Small intestine (tissue), 16 donors: ENCODE data around the gene SLC25A39. TPM values are rescaled to one million over a fixed set of nuclear protein-coding genes. Genes with fewer than 3 reads are reported as not detected.
"Not testable (repeated sequence)": the region's sequence is repeated elsewhere in the genome, so short reads cannot be mapped to it uniquely, and the experiment has no call there.

Source experiments
- DNase-seq, 2 donors: peaks; one replicate each; pipeline versions ENCODE4 v3.0.0 to v3.0.0-alpha.2; 2013
- FAIRE-seq: peaks from 2 replicates; lab custom pipeline; 2012; peaks lifted over from hg19 to GRCh38; lab: Jason Lieb, UNC
- H3K27ac ChIP-seq, 3 donors: one replicate each; pipeline ENCODE4 v1.5.1; 2013; ENCODE audit warnings: low read length in 2 of 3, mild to moderate bottlenecking in 2 of 3, control low read depth in 1 of 3, inconsistent platforms in 1 of 3, low read depth in 1 of 3, moderate library complexity in 1 of 3
- H3K27me3 ChIP-seq, 3 donors: one replicate each; pipeline ENCODE4 v1.6.1; 2013; ENCODE audit warnings: low read length in 3 of 3, inconsistent platforms in 1 of 3; ENCODE audit not compliant: control insufficient read depth in 3 of 3, insufficient read depth in 3 of 3
- H3K36me3 ChIP-seq, 3 donors: one replicate each; pipeline ENCODE4 v1.6.1; 2013; ENCODE audit warnings: low read length in 3 of 3, inconsistent platforms in 1 of 3, low read depth in 1 of 3, mild to moderate bottlenecking in 1 of 3, moderate library complexity in 1 of 3; ENCODE audit not compliant: control insufficient read depth in 3 of 3, insufficient read depth in 2 of 3
- H3K4me1 ChIP-seq, 3 donors: one replicate each; pipeline ENCODE4 v1.6.1; 2013; ENCODE audit warnings: low read length in 2 of 3, inconsistent platforms in 1 of 3, low read depth in 1 of 3, mild to moderate bottlenecking in 1 of 3, moderate library complexity in 1 of 3; ENCODE audit not compliant: control insufficient read depth in 3 of 3, insufficient read depth in 2 of 3
- H3K4me3 ChIP-seq, 3 donors: one replicate each; pipeline ENCODE4 v1.5.1; 2013; ENCODE audit warnings: low read length in 3 of 3, control low read depth in 1 of 3, inconsistent platforms in 1 of 3, low read depth in 1 of 3, mild to moderate bottlenecking in 1 of 3, moderate library complexity in 1 of 3
- H3K9me3 ChIP-seq, 2 donors: one replicate each; pipeline ENCODE4 v1.6.1; 2013; ENCODE audit warnings: low read depth in 1 of 2, low read length in 1 of 2; ENCODE audit not compliant: control insufficient read depth in 2 of 2, insufficient read depth in 1 of 2
- WGBS, 3 donors: extraction: QIAGEN DNeasy Blood & Tissue Kit; methylation state at CpG; one replicate each; pipeline ENCODE4 v1.1.7; 2013; 5-methylcytosine and 5-hydroxymethylcytosine counted together
- long read RNA-seq, 10 donors: transcript quantifications; one replicate each; lab custom pipeline, GENCODE V29; 2026
- polyA plus RNA-seq, 4 donors: library from polyadenylated mRNA; stranded (reverse) in 3 of 4; unstranded in 1 of 4; fragments of 200-250 nt in 3 of 4; fragments of 120-200 nt in 1 of 4; gene quantifications; one replicate each; pipeline versions ENCODE4 v1.2.1 to v1.2.3, GENCODE V29; 2013
- donor health status: healthy with polysubstance abuse.
- donor health status: control.
- donor health status: control.
- donor health status: Bipolar disorder and iron deficiency.
- donor health status: healthy.

The SLC25A39 gene
- 100 to 1,000 TPM in 3 of 4 donors, 10 to 100 TPM in 1; 95.0 to 165 (median 139) TPM for polyA plus RNA-seq
- long read RNA-seq, donor 1: 0 reads
- long read RNA-seq, donor 2, transcript SLC25A39-201 (12 exons, 1,607 nt): major isoform, 11 of 13 reads
- long read RNA-seq, donor 2, partial matches to known transcripts: 0 of 13 reads
- long read RNA-seq, donor 2, other reads (novel, unspliced or antisense): 0 of 13 reads
- long read RNA-seq, donor 3, transcript SLC25A39-201 (12 exons, 1,607 nt): major isoform, 15 of 20 reads
- long read RNA-seq, donor 3, partial matches to known transcripts: 0 of 20 reads
- long read RNA-seq, donor 3, other reads (novel, unspliced or antisense): 0 of 20 reads
- long read RNA-seq, donor 4: 0 reads
- long read RNA-seq, donor 5, partial matches to known transcripts: 0 of 3 reads
- long read RNA-seq, donor 5, other reads (novel, unspliced or antisense): 0 of 3 reads
- long read RNA-seq, donor 6, transcript SLC25A39-201 (12 exons, 1,607 nt): major isoform, 19 of 27 reads
- long read RNA-seq, donor 6, transcript SLC25A39-202 (12 exons, 1,565 nt): minor isoform, 7 of 27 reads
- long read RNA-seq, donor 6, partial matches to known transcripts: 0 of 27 reads
- long read RNA-seq, donor 6, other reads (novel, unspliced or antisense): 0 of 27 reads
- long read RNA-seq, donor 7, transcript SLC25A39-201 (12 exons, 1,607 nt): major isoform, 19 of 32 reads
- long read RNA-seq, donor 7, transcript SLC25A39-202 (12 exons, 1,565 nt): minor isoform, 6 of 32 reads
- long read RNA-seq, donor 7, partial matches to known transcripts: 5 of 32 reads
- long read RNA-seq, donor 7, other reads (novel, unspliced or antisense): 0 of 32 reads
- long read RNA-seq, donor 8, transcript SLC25A39-201 (12 exons, 1,607 nt): major isoform, 5 of 6 reads
- long read RNA-seq, donor 8, partial matches to known transcripts: 0 of 6 reads
- long read RNA-seq, donor 8, other reads (novel, unspliced or antisense): 0 of 6 reads
- long read RNA-seq, donor 9, transcript SLC25A39-201 (12 exons, 1,607 nt): major isoform, 9 of 24 reads
- long read RNA-seq, donor 9, partial matches to known transcripts: 15 of 24 reads
- long read RNA-seq, donor 9, other reads (novel, unspliced or antisense): 0 of 24 reads
- long read RNA-seq, donor 10, transcript SLC25A39-201 (12 exons, 1,607 nt): major isoform, 18 of 23 reads
- long read RNA-seq, donor 10, partial matches to known transcripts: 0 of 23 reads
- long read RNA-seq, donor 10, other reads (novel, unspliced or antisense): 0 of 23 reads

- FAIRE-seq (no peak), DNase-seq (peak; percentile 94 to 98)
- H3K27me3 ChIP-seq: no peaks in the 10 kb centered on the region
- 0 to 1% (median 0%) methylated on average over 64 to 85 of the region's 85 CpGs for whole genome bisulfite sequencing, 3 donors
- H3K9me3 ChIP-seq: no peaks in the 10 kb centered on the region
- H3K36me3 ChIP-seq: peaks cover 4 to 30% (median 7%) of the 10 kb centered on the region in 3 donors
- H3K4me1 ChIP-seq: peaks cover 0 to 5% (median 4%) of the 10 kb centered on the region in 3 donors
- peak within 1 kb of the TSS; percentile 86 to 93 (median 92) for H3K4me3 ChIP-seq
- H3K27ac ChIP-seq: peak within 1 kb of the TSS; percentile 86 to 98 (median 95)
These were observed at the start of gene SLC25A39 for GRCh38 chr17:44324571-44325275. SLC25A39 (minus strand) TSS chr17:44324823; CDS start chr17:44323562, 1,261 bp downstream.

GRCh38 chr17:44372036-44372435, 47.4 kb upstream of the SLC25A39 start:
- H3K27ac ChIP-seq: no peak overlapping the region
- H3K4me1 ChIP-seq: peaks cover 0 to 7% (median 0%) of the 10 kb centered on the region in 3 donors
- no peak overlapping the region for H3K4me3 ChIP-seq
- H3K9me3 ChIP-seq: no peaks in the 10 kb centered on the region
- FAIRE-seq: no peak
- H3K36me3 ChIP-seq: no peaks in the 10 kb centered on the region
- no peak for DNase-seq
- H3K27me3 ChIP-seq: peaks cover 0 to 20% (median 0%) of the 10 kb centered on the region in 3 donors
- 68 to 78% (median 76%) methylated on average over 10 of the region's 10 CpGs for WGBS, 3 donors

- not testable (repeated sequence) for H3K27ac ChIP-seq, H3K4me1 ChIP-seq, FAIRE-seq, H3K4me3 ChIP-seq, H3K36me3 ChIP-seq, H3K9me3 ChIP-seq, DNase-seq
- 41 to 52% (median 43%) methylated on average over 15 to 17 of the region's 17 CpGs for WGBS, 3 donors
- peaks cover 0 to 24% (median 2%) of the 10 kb centered on the region in 3 donors for H3K27me3 ChIP-seq
These were observed 44.9 kb upstream of the SLC25A39 start for GRCh38 chr17:44369414-44370023.

GRCh38 chr17:44368391-44369243, 44.0 kb upstream of the SLC25A39 start:
- not testable (repeated sequence) for H3K9me3 ChIP-seq, H3K27ac ChIP-seq, H3K36me3 ChIP-seq, DNase-seq, FAIRE-seq, H3K4me3 ChIP-seq, H3K4me1 ChIP-seq
- WGBS, 3 donors: 89 to 94% (median 92%) methylated on average over 35 to 42 of the region's 42 CpGs
- H3K27me3 ChIP-seq: peaks cover 0 to 24% (median 2%) of the 10 kb centered on the region in 3 donors

- DNase-seq: no peak
- Histone ChIP-seq H3K9me3 (no peaks in the 10 kb centered on the region), H3K27ac (no peak overlapping the region), H3K27me3 (peaks cover 0 to 30% (median 2%) of the 10 kb centered on the region in 3 donors), H3K36me3 (no peaks in the 10 kb centered on the region), H3K4me1 (peaks cover 0 to 6% (median 1%) of the 10 kb centered on the region in 3 donors), H3K4me3 (no peak overlapping the region)
- FAIRE-seq: no peak
- 21 to 62% (median 38%) methylated on average over 7 of the region's 7 CpGs for WGBS, 3 donors
These were observed 42.8 kb upstream of the SLC25A39 start for GRCh38 chr17:44367231-44367979.

- 79 to 88% (median 82%) methylated on average over 5 of the region's 5 CpGs for WGBS, 3 donors
- not testable (repeated sequence) for H3K9me3 ChIP-seq, FAIRE-seq, H3K27ac ChIP-seq, H3K4me3 ChIP-seq, H3K36me3 ChIP-seq, DNase-seq
- Histone ChIP-seq H3K4me1 (peaks cover 0 to 15% (median 1%) of the 10 kb centered on the region in 3 donors), H3K27me3 (peaks cover 2 to 30% (median 3%) of the 10 kb centered on the region in 3 donors)
These were observed 40.4 kb upstream of the SLC25A39 start for GRCh38 chr17:44365051-44365450.
